Fibroblast of mammary gland (primary cell): ENCODE data around the gene MRPL55.

Experiments used
- DNase-seq: peaks from one replicate; pipeline ENCODE4 v3.0.0-alpha.2; 2010; ENCODE audit warnings: low read depth
- H3K4me3 ChIP-seq: 2 replicates; pipeline ENCODE4 v1.5.1; 2011; ENCODE audit warnings: low read depth, mild to moderate bottlenecking, low read length, moderate library complexity; ENCODE audit not compliant: control insufficient read depth
- TF ChIP-seq, protein P1 (sequence below): conservative IDR thresholded peaks from 2 replicates; pipeline ENCODE4 v1.5.1; 2011; ENCODE audit warnings: low read depth, low read length, inconsistent platforms; ENCODE audit not compliant: control insufficient read depth, insufficient read depth

The MRPL55 gene

DNA sequence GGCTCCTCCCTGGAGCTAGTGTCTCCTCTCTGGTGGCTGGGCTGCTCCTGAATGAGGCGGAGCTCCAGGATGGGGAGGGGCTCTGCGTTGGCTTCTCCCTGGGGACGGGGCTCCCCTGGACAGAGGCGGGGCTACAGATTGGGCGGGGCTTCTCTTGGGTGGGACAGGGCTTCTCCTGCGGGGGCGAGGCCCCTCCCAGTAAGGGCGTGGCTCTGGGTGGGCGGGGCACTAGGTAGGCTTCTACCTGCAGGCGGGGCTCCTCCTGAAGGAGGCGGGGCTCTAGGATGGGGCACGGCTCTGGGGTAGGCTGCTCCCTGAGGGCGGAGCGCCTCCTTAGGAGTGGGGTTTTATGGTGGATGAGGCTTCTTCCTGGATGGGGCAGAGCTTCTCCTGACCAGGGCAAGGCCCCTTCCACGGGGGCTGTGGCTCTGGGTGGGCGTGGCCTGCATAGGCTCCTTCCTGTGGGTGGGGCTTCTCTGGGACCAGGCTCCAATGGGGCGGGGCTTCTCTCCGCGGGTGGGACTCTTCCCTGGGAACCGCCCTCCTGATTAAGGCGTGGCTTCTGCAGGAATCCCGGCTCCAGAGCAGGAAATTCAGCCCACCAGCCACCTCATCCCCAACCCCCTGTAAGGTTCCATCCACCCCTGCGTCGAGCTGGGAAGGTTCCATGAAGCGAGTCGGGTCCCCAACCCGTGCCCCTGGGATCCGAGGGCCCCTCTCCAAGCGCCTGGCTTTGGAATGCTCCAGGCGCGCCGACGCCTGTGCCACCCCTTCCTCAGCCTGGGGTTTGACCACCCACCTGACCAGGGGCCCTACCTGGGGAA, 49.3 kb downstream of the MRPL55 start:
- H3K4me3 ChIP-seq: no peak overlapping the region
- peak; percentile 14 for DNase-seq
- TF ChIP-seq, protein P1, sequence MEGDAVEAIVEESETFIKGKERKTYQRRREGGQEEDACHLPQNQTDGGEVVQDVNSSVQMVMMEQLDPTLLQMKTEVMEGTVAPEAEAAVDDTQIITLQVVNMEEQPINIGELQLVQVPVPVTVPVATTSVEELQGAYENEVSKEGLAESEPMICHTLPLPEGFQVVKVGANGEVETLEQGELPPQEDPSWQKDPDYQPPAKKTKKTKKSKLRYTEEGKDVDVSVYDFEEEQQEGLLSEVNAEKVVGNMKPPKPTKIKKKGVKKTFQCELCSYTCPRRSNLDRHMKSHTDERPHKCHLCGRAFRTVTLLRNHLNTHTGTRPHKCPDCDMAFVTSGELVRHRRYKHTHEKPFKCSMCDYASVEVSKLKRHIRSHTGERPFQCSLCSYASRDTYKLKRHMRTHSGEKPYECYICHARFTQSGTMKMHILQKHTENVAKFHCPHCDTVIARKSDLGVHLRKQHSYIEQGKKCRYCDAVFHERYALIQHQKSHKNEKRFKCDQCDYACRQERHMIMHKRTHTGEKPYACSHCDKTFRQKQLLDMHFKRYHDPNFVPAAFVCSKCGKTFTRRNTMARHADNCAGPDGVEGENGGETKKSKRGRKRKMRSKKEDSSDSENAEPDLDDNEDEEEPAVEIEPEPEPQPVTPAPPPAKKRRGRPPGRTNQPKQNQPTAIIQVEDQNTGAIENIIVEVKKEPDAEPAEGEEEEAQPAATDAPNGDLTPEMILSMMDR: no peak

DNA sequence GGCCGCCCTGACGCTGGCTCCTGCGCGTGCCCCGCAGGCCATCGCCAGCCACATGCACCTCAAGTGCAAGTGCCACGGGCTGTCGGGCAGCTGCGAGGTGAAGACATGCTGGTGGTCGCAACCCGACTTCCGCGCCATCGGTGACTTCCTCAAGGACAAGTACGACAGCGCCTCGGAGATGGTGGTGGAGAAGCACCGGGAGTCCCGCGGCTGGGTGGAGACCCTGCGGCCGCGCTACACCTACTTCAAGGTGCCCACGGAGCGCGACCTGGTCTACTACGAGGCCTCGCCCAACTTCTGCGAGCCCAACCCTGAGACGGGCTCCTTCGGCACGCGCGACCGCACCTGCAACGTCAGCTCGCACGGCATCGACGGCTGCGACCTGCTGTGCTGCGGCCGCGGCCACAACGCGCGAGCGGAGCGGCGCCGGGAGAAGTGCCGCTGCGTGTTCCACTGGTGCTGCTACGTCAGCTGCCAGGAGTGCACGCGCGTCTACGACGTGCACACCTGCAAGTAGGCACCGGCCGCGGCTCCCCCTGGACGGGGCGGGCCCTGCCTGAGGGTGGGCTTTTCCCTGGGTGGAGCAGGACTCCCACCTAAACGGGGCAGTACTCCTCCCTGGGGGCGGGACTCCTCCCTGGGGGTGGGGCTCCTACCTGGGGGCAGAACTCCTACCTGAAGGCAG, 50.0 kb downstream of the MRPL55 start:
- TF ChIP-seq, protein P1: no peak
- H3K4me3 ChIP-seq: no peak overlapping the region
- no peak for DNase-seq

- DNase-seq: no peak
These were observed 50.7 kb downstream of the MRPL55 start for GRCh38 chr1:228058172-228058948.

More at GRCh38 chr1:228058172-228058948, 50.7 kb downstream of the MRPL55 start:
- TF ChIP-seq, protein P1: no peak
- no peak overlapping the region for H3K4me3 ChIP-seq
